ENCODE data around the gene IL10RA. TPM values are rescaled to one million over a fixed set of nuclear protein-coding genes. Genes with fewer than 3 reads are reported as not detected.

The IL10RA gene
- total RNA-seq, 1 experiment from 2014 or later, result 0.41 TPM

DNA sequence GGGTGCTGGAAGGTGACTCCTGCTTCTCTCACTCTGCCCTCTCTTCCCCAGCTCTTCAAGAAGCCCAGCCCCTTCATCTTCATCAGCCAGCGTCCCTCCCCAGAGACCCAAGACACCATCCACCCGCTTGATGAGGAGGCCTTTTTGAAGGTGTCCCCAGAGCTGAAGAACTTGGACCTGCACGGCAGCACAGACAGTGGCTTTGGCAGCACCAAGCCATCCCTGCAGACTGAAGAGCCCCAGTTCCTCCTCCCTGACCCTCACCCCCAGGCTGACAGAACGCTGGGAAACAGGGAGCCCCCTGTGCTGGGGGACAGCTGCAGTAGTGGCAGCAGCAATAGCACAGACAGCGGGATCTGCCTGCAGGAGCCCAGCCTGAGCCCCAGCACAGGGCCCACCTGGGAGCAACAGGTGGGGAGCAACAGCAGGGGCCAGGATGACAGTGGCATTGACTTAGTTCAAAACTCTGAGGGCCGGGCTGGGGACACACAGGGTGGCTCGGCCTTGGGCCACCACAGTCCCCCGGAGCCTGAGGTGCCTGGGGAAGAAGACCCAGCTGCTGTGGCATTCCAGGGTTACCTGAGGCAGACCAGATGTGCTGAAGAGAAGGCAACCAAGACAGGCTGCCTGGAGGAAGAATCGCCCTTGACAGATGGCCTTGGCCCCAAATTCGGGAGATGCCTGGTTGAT is 12.6 kb downstream of the IL10RA start:
- Histone ChIP-seq H3K27me3 (ENCODE audit: control insufficient read depth, insufficient read depth, low read length) (no peaks in the 10 kb centered on the region; the same call in 1 of the 2 replicates), H3K4me1 (ENCODE audit: control insufficient read depth, insufficient read depth, low read length) (no peaks in the 10 kb centered on the region), H3K36me3 (ENCODE audit: control insufficient read depth, insufficient read depth, low read length) (no peaks in the 10 kb centered on the region), H3K27ac (ENCODE audit: low read length) (no peak overlapping the region), H3K4me3 (ENCODE audit: low read depth in 2 of 2, low read length in 2 of 2) (no peak overlapping the region), H3K9me3 (ENCODE audit: control insufficient read depth, insufficient read depth, low read depth, low read length) (no peaks in the 10 kb centered on the region)
- in situ Hi-C loops (cut with HindIII; ENCODE audit: low pct_unique_long_range_greater_than_20kb, low sequenced_read_pairs) (no loop called here), intact Hi-C loops (cut with micrococcal nuclease; ENCODE audit: unreplicated experiment) (no loop called here)
- BruUV-seq (replicated peaks), result no TSS peak
- ATAC-seq, result no peak
- ChIA-PET POLR2A (no interaction called here), CTCF (no interaction called here)
- TF ChIP-seq, protein P1, sequence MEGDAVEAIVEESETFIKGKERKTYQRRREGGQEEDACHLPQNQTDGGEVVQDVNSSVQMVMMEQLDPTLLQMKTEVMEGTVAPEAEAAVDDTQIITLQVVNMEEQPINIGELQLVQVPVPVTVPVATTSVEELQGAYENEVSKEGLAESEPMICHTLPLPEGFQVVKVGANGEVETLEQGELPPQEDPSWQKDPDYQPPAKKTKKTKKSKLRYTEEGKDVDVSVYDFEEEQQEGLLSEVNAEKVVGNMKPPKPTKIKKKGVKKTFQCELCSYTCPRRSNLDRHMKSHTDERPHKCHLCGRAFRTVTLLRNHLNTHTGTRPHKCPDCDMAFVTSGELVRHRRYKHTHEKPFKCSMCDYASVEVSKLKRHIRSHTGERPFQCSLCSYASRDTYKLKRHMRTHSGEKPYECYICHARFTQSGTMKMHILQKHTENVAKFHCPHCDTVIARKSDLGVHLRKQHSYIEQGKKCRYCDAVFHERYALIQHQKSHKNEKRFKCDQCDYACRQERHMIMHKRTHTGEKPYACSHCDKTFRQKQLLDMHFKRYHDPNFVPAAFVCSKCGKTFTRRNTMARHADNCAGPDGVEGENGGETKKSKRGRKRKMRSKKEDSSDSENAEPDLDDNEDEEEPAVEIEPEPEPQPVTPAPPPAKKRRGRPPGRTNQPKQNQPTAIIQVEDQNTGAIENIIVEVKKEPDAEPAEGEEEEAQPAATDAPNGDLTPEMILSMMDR (IDR thresholded peaks at IDR 0.05), result no peak
- TF ChIP-seq POLR2AphosphoS5 (IDR thresholded peaks at IDR 0.05; ENCODE audit: low read depth, low read length), result no peak
- TF ChIP-seq TCF7L2 (IDR thresholded peaks at IDR 0.05; ENCODE audit: low read depth, low read length), result no peak
- no peak for TF ChIP-seq REST (IDR thresholded peaks at IDR 0.05; ENCODE audit: insufficient read depth in 1 of 2, low read depth in 2 of 2, low read length in 1 of 2)
- no peak for DNase-seq (ENCODE audit: low read depth, low spot score)

DNA sequence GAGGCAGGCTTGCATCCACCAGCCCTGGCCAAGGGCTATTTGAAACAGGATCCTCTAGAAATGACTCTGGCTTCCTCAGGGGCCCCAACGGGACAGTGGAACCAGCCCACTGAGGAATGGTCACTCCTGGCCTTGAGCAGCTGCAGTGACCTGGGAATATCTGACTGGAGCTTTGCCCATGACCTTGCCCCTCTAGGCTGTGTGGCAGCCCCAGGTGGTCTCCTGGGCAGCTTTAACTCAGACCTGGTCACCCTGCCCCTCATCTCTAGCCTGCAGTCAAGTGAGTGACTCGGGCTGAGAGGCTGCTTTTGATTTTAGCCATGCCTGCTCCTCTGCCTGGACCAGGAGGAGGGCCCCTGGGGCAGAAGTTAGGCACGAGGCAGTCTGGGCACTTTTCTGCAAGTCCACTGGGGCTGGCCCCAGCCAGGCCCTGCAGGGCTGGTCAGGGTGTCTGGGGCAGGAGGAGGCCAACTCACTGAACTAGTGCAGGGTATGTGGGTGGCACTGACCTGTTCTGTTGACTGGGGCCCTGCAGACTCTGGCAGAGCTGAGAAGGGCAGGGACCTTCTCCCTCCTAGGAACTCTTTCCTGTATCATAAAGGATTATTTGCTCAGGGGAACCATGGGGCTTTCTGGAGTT is 13.3 kb downstream of the IL10RA start:
- Histone ChIP-seq H3K36me3 (ENCODE audit: control insufficient read depth, insufficient read depth, low read length) (no peaks in the 10 kb centered on the region), H3K9me3 (ENCODE audit: control insufficient read depth, insufficient read depth, low read depth, low read length) (no peaks in the 10 kb centered on the region), H3K4me1 (ENCODE audit: control insufficient read depth, insufficient read depth, low read length) (no peaks in the 10 kb centered on the region), H3K27me3 (ENCODE audit: control insufficient read depth, insufficient read depth, low read length) (no peaks in the 10 kb centered on the region; the same call in 1 of the 2 replicates), H3K27ac (ENCODE audit: low read length) (no peak overlapping the region), H3K4me3 (ENCODE audit: low read depth in 2 of 2, low read length in 2 of 2) (no peak overlapping the region)
- DNase-seq (ENCODE audit: low read depth, low spot score) (no peak), ATAC-seq (no peak)
- in situ Hi-C loops (cut with HindIII; ENCODE audit: low pct_unique_long_range_greater_than_20kb, low sequenced_read_pairs), result no loop called here
- intact Hi-C loops (cut with micrococcal nuclease; ENCODE audit: unreplicated experiment), result no loop called here
- no TSS peak for BruUV-seq (replicated peaks)
- ChIA-PET POLR2A (no interaction called here), CTCF (no interaction called here)
- TF ChIP-seq TCF7L2 (IDR thresholded peaks at IDR 0.05; ENCODE audit: low read depth, low read length), result no peak

DNA sequence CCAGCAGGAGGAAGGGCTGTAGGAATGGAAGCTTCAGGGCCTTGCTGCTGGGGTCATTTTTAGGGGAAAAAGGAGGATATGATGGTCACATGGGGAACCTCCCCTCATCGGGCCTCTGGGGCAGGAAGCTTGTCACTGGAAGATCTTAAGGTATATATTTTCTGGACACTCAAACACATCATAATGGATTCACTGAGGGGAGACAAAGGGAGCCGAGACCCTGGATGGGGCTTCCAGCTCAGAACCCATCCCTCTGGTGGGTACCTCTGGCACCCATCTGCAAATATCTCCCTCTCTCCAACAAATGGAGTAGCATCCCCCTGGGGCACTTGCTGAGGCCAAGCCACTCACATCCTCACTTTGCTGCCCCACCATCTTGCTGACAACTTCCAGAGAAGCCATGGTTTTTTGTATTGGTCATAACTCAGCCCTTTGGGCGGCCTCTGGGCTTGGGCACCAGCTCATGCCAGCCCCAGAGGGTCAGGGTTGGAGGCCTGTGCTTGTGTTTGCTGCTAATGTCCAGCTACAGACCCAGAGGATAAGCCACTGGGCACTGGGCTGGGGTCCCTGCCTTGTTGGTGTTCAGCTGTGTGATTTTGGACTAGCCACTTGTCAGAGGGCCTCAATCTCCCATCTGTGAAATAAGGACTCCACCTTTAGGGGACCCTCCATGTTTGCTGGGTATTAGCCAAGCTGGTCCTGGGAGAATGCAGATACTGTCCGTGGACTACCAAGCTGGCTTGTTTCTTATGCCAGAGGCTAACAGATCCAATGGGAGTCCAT is 14.1 kb downstream of the IL10RA start:
- TF ChIP-seq SIN3A (IDR thresholded peaks at IDR 0.05; ENCODE audit: borderline replicate concordance, insufficient read depth, low read depth, low read length), result no peak
- no peak for TF ChIP-seq REST (IDR thresholded peaks at IDR 0.05; ENCODE audit: insufficient read depth in 1 of 2, low read depth in 2 of 2, low read length in 1 of 2)
- TF ChIP-seq, protein P1 (IDR thresholded peaks at IDR 0.05), result no peak
- TF ChIP-seq TCF7L2 (IDR thresholded peaks at IDR 0.05; ENCODE audit: low read depth, low read length), result no peak
- TF ChIP-seq POLR2AphosphoS5 (IDR thresholded peaks at IDR 0.05; ENCODE audit: low read depth, low read length), result no peak
- in situ Hi-C loops (cut with HindIII; ENCODE audit: low pct_unique_long_range_greater_than_20kb, low sequenced_read_pairs), result no loop called here
- DNase-seq (ENCODE audit: low read depth, low spot score) (no peak), ATAC-seq (no peak)
- Histone ChIP-seq H3K36me3 (ENCODE audit: control insufficient read depth, insufficient read depth, low read length) (no peaks in the 10 kb centered on the region), H3K4me1 (ENCODE audit: control insufficient read depth, insufficient read depth, low read length) (no peaks in the 10 kb centered on the region), H3K4me3 (ENCODE audit: low read depth in 2 of 2, low read length in 2 of 2) (no peak overlapping the region), H3K27ac (ENCODE audit: low read length) (no peak overlapping the region), H3K9me3 (ENCODE audit: control insufficient read depth, insufficient read depth, low read depth, low read length) (no peaks in the 10 kb centered on the region), H3K27me3 (ENCODE audit: control insufficient read depth, insufficient read depth, low read length) (no peaks in the 10 kb centered on the region; the same call in 1 of the 2 replicates)
- CTCF ChIA-PET, result no interaction called here
- POLR2A ChIA-PET, result no interaction called here
- intact Hi-C loops (cut with micrococcal nuclease; ENCODE audit: unreplicated experiment), result no loop called here
- no TSS peak for BruUV-seq (replicated peaks)

Data from Panc1 (cell line).